Kidney (tissue), 14 donors: ENCODE results near the gene NFATC2. TPM values are rescaled to one million over a fixed set of nuclear protein-coding genes. Genes with fewer than 3 reads are reported as not detected.

Experiments used
- DNase-seq, 5 donors: peaks; one replicate each; pipeline ENCODE4 v3.0.0-alpha.2; 2013 to 2020
- FAIRE-seq: peaks from 2 replicates; lab custom pipeline; 2012; peaks lifted over from hg19 to GRCh38; lab: Jason Lieb, UNC
- H3K27ac ChIP-seq, 2 donors: one replicate each; pipeline ENCODE4 v1.7.0; 2013; ENCODE audit warnings: low read depth in 2 of 2, low read length in 2 of 2, inconsistent platforms in 1 of 2
- H3K27me3 ChIP-seq: one replicate; pipeline ENCODE4 v1.7.1; 2013; ENCODE audit warnings: low read length, inconsistent platforms; ENCODE audit not compliant: control insufficient read depth, insufficient read depth
- H3K36me3 ChIP-seq, 3 donors: one replicate each; pipeline versions ENCODE4 v1.7.0 to v1.7.1; 2013; ENCODE audit warnings: low read length in 3 of 3, control low read depth in 1 of 3, inconsistent platforms in 1 of 3; ENCODE audit not compliant: insufficient read depth in 3 of 3, control insufficient read depth in 2 of 3
- H3K4me1 ChIP-seq, 3 donors: one replicate each; pipeline versions ENCODE4 v1.7.0 to v1.7.1; 2013; ENCODE audit warnings: low read length in 3 of 3, inconsistent platforms in 1 of 3, low read depth in 1 of 3; ENCODE audit not compliant: control insufficient read depth in 2 of 3, insufficient read depth in 2 of 3
- H3K4me3 ChIP-seq, 3 donors: one replicate each; pipeline versions ENCODE4 v1.7.0 to v1.8.1; 2013; ENCODE audit warnings: low read length in 3 of 3, control low read depth in 1 of 3, inconsistent platforms in 1 of 3
- H3K9ac ChIP-seq, 3 donors: one replicate each; pipeline versions ENCODE4 v1.7.0 to v1.7.1; 2013; ENCODE audit warnings: low read length in 3 of 3, control low read depth in 1 of 3, inconsistent platforms in 1 of 3
- H3K9me3 ChIP-seq, 3 donors: one replicate each; pipeline versions ENCODE4 v1.7.0 to v1.7.1; 2013; ENCODE audit warnings: low read length in 3 of 3, control low read depth in 1 of 3, inconsistent platforms in 1 of 3; ENCODE audit not compliant: control insufficient read depth in 2 of 3, insufficient read depth in 1 of 3
- CTCF ChIP-seq: IDR thresholded peaks from 3 replicates; pipeline ENCODE4 v1.5.1; 2012; ENCODE audit warnings: mild to moderate bottlenecking, moderate library complexity, borderline replicate concordance; ENCODE audit not compliant: insufficient read depth; ENCODE audit errors: extremely low read depth
- intact Hi-C: fragments of 100-400 bp; cut with DNase I; formaldehyde crosslinking; loops from one replicate; pipeline ENCODE4 v1.11.1; 2022
- polyA plus RNA-seq: library from polyadenylated mRNA; stranded (reverse); fragments of 350-450 nt; fragmentation: Illumina TruSeq; extraction: RNeasy Lipid Tissue Mini Kit (QIAGEN cat#74804); gene quantifications from one replicate; pipeline ENCODE4 v1.2.3, GENCODE V29; 2014; ENCODE audit warnings: low read depth, low replicate concordance; ENCODE audit not compliant: insufficient read depth
- total RNA-seq: library from RNA; stranded (reverse); fragmentation: NEBNext Ultra II Directional; extraction: Animal tissue kit (Norgen Biotek cat#: 25700); gene quantifications from one replicate; pipeline ENCODE4 v1.2.1, GENCODE V29; 2021
- donor health status: control.
- donor health status: control.
- donor health status: control.
- donor health status: control.
- donor health status: control.
- donor health status: DM: yes; HTN: yes; CAD: no.
- donor health status: Normal renal cell carcinoma (clear cell type).

The NFATC2 gene
- total and polyA plus RNA-seq, 2 donors from 2014 or later = 0.73 to 10.5 TPM

- no peak overlapping the region for H3K9ac ChIP-seq
- no peaks in the 10 kb centered on the region for H3K27me3 ChIP-seq
- H3K36me3 ChIP-seq = no peaks in the 10 kb centered on the region
- DNase-seq (no peak), FAIRE-seq (no peak)
- intact Hi-C loops = no loop called here
- no peak overlapping the region for H3K4me3 ChIP-seq
- no peaks in the 10 kb centered on the region for H3K9me3 ChIP-seq
- peaks cover 0 to 6% (median 4%) of the 10 kb centered on the region in 3 donors for H3K4me1 ChIP-seq
- H3K27ac ChIP-seq = no peak overlapping the region
- TF ChIP-seq CTCF = no peak
Measured at GRCh38 chr20:51457533-51457932, 85.0 kb downstream of the NFATC2 start.

GRCh38 chr20:51456511-51457509, 85.7 kb downstream of the NFATC2 start:
- Histone ChIP-seq H3K4me1 (peaks cover 0 to 6% (median 4%) of the 10 kb centered on the region in 3 donors), H3K9me3 (no peaks in the 10 kb centered on the region), H3K4me3 (peak overlapping the region in 1 of 3 donors; percentile 7), H3K36me3 (no peaks in the 10 kb centered on the region), H3K27me3 (no peaks in the 10 kb centered on the region), H3K27ac (peak overlapping the region; percentile 25 to 44), H3K9ac (no peak overlapping the region)
- FAIRE-seq (peak; percentile 45), DNase-seq (peak; percentile 73 to 98 (median 83))
- no peak for TF ChIP-seq CTCF
- intact Hi-C loops = no loop called here

DNA sequence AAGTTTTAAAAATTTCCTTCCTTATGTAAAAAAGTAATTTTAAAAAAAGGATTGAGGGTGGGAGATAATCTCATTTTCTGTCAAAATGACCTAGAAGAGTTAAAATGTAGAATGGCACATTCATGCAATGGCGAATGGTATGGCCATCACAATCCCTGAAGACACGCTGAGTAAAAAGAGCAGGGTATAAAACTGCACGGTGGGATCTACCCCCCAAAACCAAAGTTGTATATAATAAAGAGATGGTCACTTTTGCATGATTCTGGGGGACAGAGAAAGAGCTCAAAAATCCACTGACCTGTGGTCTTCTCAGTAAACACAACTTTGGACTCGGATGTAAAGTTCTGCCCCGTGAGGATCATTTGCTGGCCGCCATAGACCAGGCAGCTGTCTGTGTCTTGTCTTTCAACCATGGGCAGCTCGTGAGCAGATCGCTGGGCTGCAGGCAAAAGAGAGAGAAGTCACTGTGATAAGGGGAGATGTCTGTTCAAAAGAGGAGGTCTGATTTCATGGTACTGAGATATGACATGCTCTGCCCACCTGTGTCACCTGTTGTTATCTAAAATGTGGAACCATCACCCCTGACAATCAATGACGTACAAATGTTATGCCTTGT, 88.2 kb downstream of the NFATC2 start:
- no peak overlapping the region for H3K27ac ChIP-seq

More for the DNA sequence above, 88.2 kb downstream of the NFATC2 start:
- Histone ChIP-seq H3K9me3 (no peaks in the 10 kb centered on the region), H3K4me1 (peaks cover 0 to 6% (median 4%) of the 10 kb centered on the region in 3 donors), H3K4me3 (no peak overlapping the region), H3K36me3 (no peaks in the 10 kb centered on the region), H3K27me3 (no peaks in the 10 kb centered on the region), H3K9ac (no peak overlapping the region)
- TF ChIP-seq CTCF = no peak
- no peak for FAIRE-seq
- intact Hi-C loops = no loop called here
- no peak for DNase-seq
